Activated gamma-delta T cell (primary cell): ENCODE results near the gene CNPPD1.

Experiments used
- DNase-seq: peaks from one replicate; lab custom pipeline; 2025; lab: John Stamatoyannopoulos, UW
- total RNA-seq, 2 donors: gene quantifications; one replicate each; lab custom pipeline; 2026; lab: John Stamatoyannopoulos, UW

Gene CNPPD1
- total RNA-seq: 83.5 to 101 reads per million in 2 donors

DNA sequence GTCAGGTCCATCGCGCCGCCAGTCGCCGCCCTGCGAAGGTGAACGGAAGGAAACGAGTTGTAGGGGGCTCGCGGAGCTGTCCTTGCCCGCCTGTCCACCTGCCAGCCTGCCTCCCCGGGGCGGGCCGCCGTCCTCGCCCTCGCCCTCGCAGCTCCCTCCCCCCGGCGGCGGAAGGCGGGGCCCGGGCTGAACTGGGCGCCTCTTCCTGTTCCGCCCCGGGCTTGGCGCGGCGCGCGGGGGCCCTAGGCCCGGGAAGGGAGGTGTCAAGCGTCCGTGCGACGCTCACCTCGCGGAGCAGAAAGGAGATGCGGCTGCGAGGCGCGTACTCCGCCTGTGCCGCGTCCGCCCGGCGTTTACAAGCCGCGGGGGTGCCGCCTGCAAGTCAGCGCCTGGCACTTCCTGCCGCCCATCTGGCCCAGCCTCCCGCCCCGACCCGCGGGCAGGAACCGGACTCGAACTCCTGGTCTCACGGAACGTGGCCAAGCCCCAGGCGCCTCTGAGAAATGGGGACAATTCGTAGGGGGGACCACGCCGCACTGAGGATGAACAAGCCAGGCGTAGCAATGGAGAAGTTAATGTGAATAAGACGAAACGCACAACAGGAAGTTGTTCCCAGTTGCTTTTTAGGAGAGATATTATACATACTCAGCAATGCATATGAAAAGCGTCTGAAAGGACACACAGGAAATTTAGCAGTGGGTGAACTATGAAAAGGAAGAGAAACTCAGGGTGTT lies at the start of gene CNPPD1:
Gene CNPPD1, minus strand, starts transcription at position 108 of the 734 bp plus-strand sequence. Its CDS starts 97 bp downstream, at position 11.
- DNase-seq: peak; percentile 87

DNA sequence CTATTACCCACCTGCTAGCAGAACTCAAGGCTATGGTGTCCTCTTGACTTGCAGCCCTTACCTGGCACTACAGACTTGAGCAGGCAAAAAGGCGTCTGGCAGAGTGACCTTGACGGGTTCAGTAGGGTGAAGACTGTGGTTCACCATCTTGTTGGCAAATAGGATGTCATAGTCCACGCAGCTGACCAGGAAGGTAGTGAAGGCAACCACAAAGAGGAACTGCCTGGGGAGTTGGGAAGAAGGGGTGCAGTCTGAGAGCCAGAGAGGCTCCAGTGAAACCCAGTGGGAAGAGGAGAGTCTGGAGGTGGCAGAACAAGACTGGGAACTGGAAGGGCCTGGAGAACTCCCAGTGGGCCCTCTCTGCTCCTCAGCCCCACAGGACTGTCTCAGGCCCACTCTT lies 48.6 kb upstream of the CNPPD1 start:
- no peak for DNase-seq

GRCh38 chr2:219223831-219224610 lies 47.3 kb upstream of the CNPPD1 start:
- DNase-seq: no peak

DNA sequence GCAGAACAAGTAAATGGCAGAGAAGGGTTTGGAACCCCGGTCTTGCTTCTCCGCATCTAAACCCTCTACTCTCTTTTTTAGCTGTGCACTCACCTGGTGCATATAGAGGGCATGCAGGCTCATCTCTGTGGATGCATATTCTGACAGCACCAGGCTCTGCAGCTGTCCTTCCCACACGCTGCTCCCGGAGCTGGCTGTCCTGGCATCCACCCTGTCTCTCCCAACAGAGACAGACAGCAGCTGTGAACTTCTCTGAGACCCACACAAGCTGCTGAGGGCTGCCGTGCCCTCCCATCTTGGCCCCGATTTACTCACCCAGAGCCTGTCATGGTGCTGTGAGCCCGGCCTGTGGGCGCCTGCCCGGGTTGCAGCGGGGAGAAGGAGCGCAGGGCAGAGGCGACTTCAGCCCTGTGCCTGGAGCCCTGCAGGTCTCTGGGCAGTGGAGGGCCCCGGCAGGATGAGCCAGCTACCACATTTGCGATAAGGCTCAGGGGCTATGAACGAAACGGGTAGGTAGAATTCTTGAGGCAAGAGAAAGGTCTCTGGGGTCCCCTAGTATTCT lies 45.3 kb upstream of the CNPPD1 start:
- no peak for DNase-seq

- no peak for DNase-seq
Measured at GRCh38 chr2:219220652-219221402, 44.1 kb upstream of the CNPPD1 start.

DNA sequence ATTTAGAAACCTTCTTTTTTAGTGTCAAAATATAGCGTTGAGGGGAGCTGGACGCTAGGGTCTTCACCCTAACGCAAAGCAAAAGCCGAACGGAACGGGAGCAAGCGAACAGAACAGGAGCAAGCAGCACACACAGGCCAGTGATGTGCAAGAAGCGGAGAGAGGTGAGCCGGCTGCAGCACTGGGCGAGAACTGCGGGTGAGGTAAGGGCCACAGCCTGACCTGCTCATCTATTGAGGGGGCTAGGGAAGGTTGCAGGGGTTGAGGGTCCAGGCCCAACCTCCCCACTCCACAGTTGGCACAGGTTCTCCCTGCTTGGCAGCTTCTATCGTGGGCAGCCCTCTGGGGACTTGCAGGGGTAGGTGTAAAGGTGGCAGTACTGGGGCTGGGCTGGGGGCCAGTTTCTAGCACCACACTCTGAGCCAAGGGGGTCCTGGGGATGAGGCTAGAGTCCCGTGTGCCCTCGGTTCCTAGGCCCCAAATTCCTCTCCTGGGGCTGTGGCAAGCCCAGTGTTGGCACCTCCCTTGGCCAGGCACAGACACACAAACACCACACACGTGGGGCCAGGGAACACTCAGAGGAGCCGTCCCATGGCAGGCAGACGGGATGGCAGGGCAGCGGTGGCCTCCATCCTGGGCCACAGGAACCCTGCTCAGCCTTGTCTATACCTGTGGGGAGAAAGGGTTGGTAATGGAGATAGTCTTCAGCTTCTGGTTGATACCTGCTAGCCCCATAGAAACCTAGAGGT lies 43.2 kb upstream of the CNPPD1 start:
- no peak for DNase-seq

DNA sequence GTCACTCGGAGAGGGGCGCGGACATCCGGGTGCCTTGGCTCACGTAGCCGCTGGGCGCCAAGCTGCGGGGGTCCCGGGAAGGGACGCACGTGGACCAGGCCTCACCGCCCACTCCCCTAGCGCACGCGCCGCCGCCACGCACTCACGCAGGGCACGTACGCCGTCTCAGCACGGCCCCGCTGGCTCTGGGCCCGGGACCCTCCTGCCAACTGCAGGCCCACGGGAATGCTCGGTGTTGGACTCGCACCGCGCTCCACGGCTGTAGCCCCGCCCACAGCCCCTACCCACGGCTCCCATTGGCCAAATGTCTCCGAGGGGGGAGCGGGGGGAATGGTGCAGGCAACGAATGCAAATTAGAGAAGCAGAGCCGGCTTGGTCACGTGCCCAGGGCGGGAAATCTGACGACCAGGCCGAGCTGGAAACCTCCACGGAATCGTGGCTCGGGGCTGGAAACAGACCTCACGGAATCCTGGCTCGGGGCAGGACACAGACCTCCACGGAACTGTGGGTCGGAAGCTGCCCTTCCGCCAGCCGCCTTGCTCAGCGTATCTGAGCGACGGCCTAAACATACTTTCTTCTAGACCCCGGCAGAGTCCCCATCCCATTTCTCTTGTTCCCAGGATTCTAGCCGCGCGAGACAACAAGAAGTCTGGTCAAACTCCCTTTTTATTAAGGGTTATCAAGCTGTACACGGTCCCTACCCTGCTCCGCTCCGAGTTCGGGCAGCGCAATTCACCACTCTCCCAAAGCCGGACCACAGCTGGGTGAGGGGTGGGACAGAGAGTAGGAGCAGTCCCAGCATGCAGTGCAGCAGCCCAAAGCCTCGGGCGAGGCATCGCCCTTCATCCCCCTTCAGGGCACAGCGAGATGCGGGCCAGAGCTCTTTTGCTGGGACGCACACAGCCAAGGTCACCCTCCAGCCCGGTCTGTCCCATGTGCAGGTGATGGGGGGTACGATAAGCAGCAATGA lies 42.3 kb upstream of the CNPPD1 start, which contains the start of gene ABCB6:
Gene ABCB6, minus strand, starts transcription at position 227 of the 970 bp plus-strand sequence. CDS start 285 bp downstream, outside the sequence.
- DNase-seq: peak; percentile 62

GRCh38 chr2:219218217-219218731 lies 41.5 kb upstream of the CNPPD1 start:
- no peak for DNase-seq

DNA sequence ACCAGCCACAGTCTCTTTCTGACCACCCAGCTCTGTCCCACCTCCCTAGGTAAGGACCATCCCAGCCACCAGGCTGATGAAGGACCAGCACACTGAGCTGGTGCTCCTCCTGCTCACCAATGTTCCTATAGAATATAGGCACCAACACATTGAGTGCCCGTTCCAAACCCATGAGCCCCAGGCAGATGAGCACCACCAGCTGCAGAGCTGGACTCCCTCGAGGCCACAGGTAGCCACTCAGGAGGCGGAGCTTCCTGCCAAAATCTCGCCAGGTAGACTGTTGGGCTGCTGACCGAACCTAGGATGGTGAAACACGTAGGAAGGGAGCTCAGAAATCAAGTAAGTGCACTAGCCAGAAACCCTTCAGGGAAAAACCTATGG lies 39.8 kb upstream of the CNPPD1 start:
- no peak for DNase-seq

- DNase-seq: no peak
Measured at GRCh38 chr2:219215871-219216534, 39.3 kb upstream of the CNPPD1 start.

DNA sequence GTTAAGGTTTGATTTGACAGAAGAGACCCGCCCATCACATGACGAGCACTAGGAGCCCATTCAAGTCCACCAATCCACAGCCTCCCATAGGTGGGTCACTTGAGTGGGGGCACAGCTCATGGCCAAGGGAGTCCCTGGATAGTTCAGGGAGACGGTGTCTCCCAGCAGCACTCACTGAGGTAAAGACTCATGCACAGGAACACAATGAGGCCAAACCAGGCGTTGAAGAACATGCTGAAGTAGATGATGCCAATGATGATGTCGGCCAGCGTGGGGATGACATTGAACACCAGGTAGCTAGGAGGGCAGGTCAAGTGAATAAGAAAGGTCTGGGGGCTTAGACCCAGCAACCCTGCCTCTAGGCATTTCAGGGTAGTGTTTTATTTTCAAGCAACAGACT lies 38.1 kb upstream of the CNPPD1 start:
- DNase-seq: no peak

DNA sequence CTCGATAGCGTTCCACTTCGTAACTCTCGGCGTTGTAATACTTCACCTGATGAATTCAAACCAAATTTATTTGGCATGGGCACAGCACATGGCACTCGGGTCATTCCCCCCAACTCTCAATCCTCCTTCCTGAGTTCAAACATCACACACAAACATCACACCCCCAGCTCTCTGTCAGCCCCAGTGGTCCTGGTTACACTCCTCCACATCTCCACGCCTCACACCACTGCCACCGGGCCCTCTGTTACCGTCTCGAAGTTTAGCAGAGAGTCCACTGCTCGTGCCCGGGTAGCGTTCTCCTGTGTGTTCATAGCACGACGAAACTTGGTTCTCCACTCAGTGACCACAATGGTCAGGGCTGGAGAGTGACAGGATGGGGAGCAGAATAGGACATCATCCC lies 37.4 kb upstream of the CNPPD1 start:
- DNase-seq: no peak

- no peak for DNase-seq
Measured at GRCh38 chr2:219213486-219214071, 36.9 kb upstream of the CNPPD1 start.

DNA sequence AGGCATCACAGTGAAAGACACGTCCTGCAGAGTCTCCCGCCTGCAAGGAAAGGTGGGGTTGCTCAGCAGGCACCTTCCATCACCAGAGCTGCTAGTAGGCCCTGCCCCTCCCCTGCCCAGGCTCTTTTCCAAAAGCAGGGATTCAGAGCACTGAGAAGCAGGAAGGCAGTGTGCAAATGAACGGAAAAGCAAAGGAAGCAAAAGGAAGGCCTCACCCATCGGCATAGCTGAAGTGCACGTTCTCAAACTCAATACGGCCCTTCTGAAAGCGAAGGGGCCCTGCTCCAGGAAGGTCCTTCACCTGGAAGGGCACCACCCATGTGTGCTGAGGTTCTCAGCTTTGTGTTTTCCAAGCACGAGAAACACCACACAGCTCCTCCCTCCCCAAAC lies 36.3 kb upstream of the CNPPD1 start:
- DNase-seq: no peak

- DNase-seq: no peak
Measured at GRCh38 chr2:219210886-219211362, 34.2 kb upstream of the CNPPD1 start.

- no peak for DNase-seq
Measured at GRCh38 chr2:219210196-219210885, 33.6 kb upstream of the CNPPD1 start.

DNA sequence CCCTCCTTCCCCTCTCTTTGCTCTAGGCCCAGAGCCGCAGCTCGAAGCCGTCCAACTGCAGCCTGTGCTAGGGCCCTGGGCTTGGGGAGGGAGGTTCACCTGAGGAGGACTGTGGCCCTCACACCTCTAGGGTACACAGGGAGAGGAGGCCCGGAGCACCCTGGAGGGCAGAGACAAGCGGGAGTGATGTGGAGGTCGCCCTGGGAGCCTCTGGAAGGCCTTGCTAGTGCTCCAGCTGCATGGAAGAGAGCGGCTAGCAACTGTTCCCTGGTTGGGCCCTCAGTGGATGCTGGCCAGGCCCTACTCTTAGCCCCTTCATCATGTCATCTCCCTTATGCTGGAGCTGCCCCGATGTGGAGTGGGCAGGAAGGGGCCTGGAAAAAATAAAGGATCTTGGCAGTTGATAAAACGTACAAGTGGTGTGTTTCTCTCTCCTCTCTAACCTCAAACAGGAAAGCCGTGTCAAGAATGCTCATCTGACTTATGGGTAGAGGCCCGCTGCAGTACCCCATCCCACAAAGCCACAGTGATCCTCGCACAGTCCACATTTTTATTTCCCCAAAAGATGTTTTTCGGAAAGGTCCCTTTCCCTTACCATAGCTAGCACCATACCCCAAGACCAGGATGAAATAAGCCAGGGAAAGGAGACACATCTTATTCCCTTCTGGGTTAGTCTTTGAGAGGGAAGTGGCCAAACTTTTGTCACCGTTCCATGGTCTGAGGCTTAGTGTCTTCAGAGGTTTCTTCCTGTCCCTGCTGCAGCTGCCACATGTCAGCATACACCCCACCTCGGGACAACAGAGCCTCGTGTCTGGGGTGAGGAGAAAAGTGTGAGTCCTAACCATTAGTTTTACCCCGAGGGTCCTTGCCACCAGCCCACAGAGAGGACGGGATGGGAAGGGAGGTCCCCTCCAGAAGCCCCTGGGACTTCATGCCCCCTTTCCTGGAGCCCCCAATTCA lies 32.8 kb upstream of the CNPPD1 start:
- DNase-seq: no peak
